ENCODE data around the gene FUCA1.

GRCh38 chr1:23824711-23825075 lies 43.4 kb downstream of the FUCA1 start:
- TF ChIP-seq ZFP30 (CRISPR knock-in tag; IDR thresholded peaks at IDR 0.05): no peak
- TF ChIP-seq ISL1 (CRISPR knock-in tag; IDR thresholded peaks at IDR 0.05): no peak
- TF ChIP-seq TSHZ2 (CRISPR knock-in tag; IDR thresholded peaks at IDR 0.05): no peak
- TF ChIP-seq TOX (CRISPR knock-in tag; IDR thresholded peaks at IDR 0.05; ENCODE audit: borderline replicate concordance): no peak
- no peak for TF ChIP-seq BACH2 (CRISPR knock-in tag; IDR thresholded peaks at IDR 0.05; ENCODE audit: borderline replicate concordance)
- no peak for TF ChIP-seq PPARA (CRISPR knock-in tag; IDR thresholded peaks at IDR 0.05; ENCODE audit: borderline replicate concordance)
- TF ChIP-seq CSDC2 (CRISPR knock-in tag; IDR thresholded peaks at IDR 0.05): no peak
- TF ChIP-seq ZC3H10 (CRISPR knock-in tag; IDR thresholded peaks at IDR 0.05): no peak
- TF ChIP-seq ARNTL (CRISPR knock-in tag; IDR thresholded peaks at IDR 0.05; ENCODE audit: borderline replicate concordance, low read depth): no peak
- no peak for TF ChIP-seq PATZ1 (CRISPR knock-in tag; IDR thresholded peaks at IDR 0.05; ENCODE audit: borderline replicate concordance)
- TF ChIP-seq ZFP3 (CRISPR knock-in tag; IDR thresholded peaks at IDR 0.05): no peak
- no peak for TF ChIP-seq RARB (CRISPR knock-in tag; IDR thresholded peaks at IDR 0.05)
- TF ChIP-seq CSRNP3 (CRISPR knock-in tag; IDR thresholded peaks at IDR 0.05): no peak
